ENCODE data around the gene CLCNKB.
"Not testable (repeated sequence)": the region's sequence is repeated elsewhere in the genome, so short reads cannot be mapped to it uniquely, and the experiment has no call there.

The CLCNKB gene

DNA sequence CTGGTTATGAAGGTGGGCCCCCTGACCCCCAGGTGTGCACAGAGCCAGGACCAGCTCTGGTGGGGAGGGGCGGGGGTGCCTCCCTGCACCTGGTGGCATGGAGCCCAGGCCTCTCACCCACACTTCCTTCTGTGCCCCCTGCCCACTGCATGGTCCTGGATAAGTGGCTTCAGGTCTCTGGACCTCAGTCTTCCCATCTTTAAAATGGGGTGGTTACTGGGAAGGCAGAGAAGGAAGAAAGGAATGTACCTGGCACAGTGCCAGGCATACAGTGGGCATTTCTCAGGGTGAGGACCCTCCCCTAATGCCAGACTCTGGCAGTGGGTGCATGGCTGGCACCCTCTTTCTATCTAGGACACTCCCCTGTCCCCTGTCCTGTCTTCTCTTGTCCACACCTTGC lies 14.3 kb upstream of the CLCNKB start:
- in situ Hi-C loops (cut with HindIII; ENCODE audit: low sequenced_read_pairs), result no loop called here

DNA sequence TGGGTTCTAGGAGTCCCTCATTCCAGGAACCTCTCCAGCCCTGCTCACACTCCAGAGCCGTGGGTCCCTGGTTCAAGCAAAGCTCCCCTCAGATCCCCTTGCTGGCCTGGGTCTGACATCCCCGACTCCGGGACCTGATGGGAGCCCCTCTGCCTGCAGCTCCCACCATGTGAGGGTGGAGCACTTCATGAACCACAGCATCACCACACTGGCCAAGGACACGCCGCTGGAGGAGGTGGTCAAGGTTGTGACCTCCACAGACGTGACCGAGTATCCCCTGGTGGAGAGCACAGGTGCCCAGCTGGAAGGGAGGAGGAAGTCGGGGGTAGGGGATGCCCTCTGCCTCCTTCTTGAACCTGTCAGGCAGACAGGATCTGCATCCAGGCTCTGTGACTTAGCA lies 12.0 kb upstream of the CLCNKB start:
- in situ Hi-C loops (cut with HindIII; ENCODE audit: low sequenced_read_pairs), result no loop called here

DNA sequence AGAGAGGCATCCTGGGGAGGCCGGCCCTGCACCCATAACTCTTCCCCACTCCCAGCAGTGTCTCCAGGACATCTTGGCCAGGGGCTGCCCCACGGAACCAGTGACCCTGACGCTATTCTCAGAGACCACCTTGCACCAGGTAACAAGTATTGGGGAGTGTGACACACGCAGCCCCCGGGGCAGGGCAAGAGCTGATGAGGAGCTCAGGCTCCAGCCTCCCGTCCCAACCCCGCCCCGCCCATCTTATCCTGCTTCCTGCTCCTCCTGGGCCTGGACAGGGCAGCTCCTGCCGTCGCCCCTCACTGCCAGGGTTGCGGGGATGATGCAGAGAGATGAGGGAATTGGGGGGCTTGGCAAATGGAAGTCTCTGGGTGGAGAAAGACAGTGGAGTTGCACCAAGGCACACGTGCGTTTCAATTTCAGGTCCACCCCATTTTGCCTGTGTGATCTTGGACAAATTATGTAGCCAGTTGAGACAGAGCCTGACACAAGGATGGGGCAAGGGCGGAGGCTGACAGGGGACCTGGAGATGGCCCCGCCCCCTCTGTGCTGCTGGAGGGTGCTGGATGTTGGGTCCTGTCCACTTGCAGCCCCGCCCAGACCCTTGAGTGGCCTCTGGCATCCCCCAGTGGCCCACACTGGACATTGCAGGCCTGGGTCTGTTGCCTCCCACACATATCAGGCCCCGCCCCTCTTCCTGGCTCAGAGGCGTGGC lies 11.0 kb upstream of the CLCNKB start:
- in situ Hi-C loops (cut with HindIII; ENCODE audit: low sequenced_read_pairs), result no loop called here

DNA sequence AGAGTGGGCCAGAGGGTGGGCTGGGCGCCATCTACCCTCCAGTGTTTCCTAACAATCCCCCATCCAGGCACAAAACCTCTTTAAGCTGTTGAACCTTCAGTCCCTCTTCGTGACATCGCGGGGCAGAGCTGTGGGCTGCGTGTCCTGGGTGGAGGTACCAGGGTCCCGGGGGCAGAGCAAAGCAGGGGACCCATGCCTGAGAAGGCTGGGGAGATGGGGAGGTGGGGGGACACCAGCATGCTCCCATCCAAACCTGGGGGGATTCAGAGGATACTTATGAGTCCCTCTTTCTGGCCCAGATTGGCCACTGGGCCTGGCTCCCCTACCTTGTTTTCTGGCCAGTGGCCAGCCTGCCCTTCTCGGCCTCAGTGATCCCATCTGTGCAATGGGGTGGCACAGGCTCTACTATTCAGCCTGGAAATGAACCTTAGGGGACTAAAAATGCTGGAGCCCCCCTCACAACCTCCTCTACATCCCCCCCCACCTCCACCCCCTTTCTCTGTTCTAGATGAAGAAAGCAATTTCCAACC lies 10.4 kb upstream of the CLCNKB start:
- in situ Hi-C loops (cut with HindIII; ENCODE audit: low sequenced_read_pairs), result not testable (repeated sequence)

DNA sequence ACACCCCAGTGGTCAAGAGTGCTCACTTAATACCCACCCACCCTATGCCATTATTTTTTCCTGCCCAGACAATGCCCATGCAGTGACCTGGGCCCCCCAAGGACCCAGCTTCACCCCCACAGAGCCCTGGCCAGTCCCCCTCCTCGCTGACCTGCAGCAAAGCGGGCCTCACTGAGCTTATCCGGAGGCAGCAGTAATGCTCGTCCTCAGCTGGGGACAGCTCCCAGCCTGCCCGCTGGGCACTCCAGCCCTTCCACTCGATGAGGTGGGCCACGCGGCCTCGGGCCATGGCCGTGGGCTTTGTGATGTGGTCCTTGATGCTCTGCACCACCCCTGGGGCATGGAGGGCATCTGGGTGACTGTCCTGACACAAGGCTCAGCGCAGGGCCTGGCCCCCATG lies 7.1 kb upstream of the CLCNKB start:
- in situ Hi-C loops (cut with HindIII; ENCODE audit: low sequenced_read_pairs), result not testable (repeated sequence)

DNA sequence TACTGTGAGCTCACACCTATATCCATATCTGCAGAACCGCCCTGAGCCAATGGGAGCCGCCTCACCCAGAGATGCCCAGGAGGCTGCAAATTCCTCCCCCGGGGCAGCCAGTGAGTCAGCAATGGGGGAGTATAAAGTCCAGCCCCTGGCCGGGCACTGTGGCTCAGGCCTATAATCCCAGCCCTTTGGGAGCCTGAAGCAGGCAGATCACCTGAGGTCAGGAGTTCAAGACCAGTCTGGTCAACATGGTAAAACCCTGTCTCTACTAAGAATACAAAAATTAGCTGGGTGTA lies 5.0 kb upstream of the CLCNKB start:
- in situ Hi-C loops (cut with HindIII; ENCODE audit: low sequenced_read_pairs), result no loop called here

DNA sequence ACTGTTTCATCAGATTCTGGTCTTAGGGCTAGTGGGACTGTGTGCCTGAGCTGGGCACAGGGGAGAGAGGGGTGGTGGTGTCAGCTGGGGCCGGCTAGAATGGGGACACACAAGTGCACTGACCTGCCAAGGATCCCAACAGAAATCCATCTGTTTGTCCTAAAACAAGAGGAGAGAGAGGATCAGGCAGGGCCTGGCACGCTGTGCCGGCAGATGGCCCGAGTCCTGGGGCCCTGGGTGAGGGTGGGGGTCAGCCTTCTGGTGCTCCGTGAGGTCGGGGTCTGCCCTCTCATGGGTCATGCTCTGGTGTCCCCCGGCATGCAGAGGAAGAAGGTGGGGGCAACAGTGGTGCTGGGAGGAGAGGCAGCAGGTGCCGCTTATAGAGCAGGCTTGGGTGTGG lies 3.7 kb upstream of the CLCNKB start:
- in situ Hi-C loops (cut with HindIII; ENCODE audit: low sequenced_read_pairs), result not testable (repeated sequence)

DNA sequence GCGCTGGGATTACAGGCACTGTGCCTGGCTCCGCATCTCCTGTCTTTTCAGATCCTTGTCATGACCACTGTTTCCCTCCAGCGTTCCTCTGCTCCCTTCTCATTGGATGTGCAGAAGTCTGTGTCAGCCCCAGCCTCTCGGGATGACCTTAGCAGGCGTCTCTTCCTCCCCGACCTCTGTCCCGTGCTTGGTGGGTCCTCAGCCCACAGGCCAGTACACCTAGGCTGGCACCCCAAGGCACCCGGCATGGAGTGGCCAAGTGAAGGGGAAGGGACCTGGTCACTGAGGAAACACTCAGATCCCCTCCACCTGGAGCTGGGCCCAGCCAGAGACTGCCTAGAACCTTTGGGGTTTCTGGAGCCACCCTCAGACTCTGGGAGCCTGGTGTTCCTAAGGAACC lies 2.4 kb upstream of the CLCNKB start:
- in situ Hi-C loops (cut with HindIII; ENCODE audit: low sequenced_read_pairs), result no loop called here

DNA sequence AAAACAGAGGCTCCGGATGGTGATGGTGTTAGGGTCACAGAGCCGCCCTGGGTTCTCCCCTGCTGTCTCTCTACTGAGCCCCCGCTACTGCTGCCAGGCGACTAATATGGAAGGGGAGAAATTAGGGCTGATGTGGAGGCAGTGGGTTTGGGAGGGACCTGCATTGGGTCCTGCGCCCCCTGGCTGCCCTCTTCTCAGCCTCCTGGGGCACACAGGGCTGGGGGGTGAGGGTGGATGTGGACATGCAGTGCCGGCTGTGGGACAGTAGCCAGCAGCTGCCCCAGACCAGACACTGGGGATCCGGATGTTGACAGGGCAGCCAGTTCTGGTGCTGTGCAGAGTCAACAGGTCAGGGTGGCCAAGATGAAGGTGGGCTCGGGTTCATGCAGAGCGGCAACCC lies 1.5 kb upstream of the CLCNKB start:
- in situ Hi-C loops (cut with HindIII; ENCODE audit: low sequenced_read_pairs), result no loop called here

DNA sequence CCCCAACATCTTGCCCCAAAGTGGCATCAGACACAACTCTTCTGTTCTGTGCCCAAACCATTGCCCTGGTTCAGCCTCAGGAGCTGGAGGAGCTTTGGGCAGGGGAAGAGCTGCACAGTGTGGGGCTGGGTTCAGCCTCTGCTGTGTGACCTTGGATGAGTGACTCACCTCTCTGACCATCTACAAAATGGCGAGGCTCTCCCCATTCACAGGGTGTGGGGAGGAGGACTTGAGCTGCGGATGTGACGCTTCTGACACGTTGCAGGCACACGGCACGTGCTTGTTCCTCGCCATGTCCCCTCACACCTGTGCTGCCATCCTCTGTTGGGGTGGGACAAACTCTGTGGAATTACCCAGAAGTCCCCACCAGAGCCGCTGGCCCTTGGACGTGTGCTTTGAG lies 928 bp upstream of the CLCNKB start:
- in situ Hi-C loops (cut with HindIII; ENCODE audit: low sequenced_read_pairs), result not testable (repeated sequence)

DNA sequence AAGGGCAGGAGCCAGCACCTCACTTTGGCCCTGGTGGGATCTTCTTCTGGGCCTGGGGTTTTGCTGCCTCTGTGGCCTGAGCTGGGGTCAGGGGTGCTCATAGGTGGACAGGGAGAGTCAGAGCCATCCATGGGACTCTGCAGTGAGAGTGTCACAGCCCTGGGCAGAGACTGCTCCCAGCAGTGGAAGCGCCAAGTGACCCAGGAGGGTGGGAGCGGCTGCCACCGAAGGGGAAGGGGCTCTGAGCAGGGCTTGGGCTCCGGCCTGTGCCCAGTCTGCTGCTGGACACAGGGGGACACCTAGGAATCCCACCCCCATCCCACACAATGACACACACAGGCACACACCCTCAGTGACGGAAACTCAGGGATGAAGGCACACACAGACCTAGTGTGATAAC lies 368 bp downstream of the CLCNKB start:
- in situ Hi-C loops (cut with HindIII; ENCODE audit: low sequenced_read_pairs), result no loop called here

DNA sequence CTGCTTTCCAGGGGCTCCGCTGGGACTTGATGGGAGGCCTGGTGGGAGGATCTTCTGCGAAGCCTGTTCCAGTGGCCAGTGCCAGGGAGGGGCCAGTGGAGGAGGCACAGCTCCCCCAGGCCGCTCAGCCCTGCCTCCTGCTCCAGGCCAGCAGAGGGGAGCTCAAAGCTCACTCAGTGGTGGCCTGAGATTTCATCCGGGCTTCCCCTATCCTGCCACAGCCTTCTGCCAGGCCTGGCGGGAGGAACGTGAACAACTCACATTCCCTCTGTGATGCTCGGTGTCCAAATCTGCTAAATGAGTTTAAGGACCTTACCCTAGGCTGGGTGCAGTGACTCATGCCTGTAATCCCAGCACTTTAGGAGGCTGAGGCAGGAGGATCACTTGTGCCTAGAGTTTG lies 3.3 kb downstream of the CLCNKB start:
- in situ Hi-C loops (cut with HindIII; ENCODE audit: low sequenced_read_pairs), result no loop called here

DNA sequence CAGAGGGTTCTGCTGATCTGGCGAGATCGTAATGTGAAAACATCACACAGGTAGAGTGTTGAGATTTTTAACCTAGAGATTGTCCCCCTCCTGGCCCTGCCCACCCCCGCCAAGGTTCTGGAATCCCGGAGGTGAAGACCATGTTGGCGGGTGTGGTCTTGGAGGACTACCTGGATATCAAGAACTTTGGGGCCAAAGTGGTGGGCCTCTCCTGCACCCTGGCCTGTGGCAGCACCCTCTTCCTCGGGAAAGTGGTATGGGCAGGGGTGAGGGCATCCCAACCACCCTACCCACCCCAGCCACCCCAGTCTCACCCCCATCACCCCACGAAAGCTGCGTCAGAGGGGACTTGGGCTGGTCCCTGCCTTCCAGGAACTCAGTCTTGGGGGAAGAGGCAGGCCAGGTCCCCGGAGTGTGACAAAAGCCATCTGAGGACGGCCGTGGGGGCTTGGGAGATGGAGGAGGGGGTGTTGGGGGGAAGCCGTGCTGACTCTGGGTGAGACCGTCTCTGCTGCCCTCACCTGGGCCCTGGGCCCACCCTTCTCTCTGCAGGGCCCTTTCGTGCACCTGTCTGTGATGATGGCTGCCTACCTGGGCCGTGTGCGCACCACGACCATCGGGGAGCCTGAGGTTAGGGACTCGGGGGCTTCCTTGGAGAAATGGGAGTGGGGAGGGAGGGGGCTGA lies 4.4 kb downstream of the CLCNKB start:
- in situ Hi-C loops (cut with HindIII; ENCODE audit: low sequenced_read_pairs), result no loop called here

DNA sequence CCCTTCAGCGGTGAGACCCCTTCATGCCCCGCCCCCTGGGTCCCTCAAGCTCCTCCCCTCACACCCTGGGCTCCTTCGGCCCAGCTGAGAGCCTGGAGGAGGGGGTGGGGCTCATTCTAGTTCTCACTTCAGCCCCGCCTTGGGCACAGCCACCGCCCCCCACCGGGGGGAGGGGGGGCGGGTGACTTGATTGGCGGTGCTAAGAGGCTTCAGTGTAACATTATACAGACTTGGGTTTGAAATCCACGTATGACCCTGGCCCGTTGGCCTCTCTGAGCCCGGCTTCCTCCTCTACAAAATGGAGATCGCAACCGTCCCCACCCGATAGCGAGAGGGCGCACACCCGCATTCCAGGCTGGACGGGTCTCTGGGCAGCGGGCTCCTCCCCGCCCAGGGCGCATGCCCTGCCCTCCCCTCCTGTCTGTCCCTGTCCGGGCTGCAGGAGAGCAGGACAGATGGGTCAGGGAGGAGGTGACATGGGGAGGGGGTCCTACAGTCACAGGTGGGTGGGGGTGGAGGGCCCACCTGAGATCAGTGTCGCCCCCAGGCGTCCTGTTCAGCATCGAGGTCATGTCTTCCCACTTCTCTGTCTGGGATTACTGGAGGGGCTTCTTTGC lies 5.1 kb downstream of the CLCNKB start:
- in situ Hi-C loops (cut with HindIII; ENCODE audit: low sequenced_read_pairs), result no loop called here

DNA sequence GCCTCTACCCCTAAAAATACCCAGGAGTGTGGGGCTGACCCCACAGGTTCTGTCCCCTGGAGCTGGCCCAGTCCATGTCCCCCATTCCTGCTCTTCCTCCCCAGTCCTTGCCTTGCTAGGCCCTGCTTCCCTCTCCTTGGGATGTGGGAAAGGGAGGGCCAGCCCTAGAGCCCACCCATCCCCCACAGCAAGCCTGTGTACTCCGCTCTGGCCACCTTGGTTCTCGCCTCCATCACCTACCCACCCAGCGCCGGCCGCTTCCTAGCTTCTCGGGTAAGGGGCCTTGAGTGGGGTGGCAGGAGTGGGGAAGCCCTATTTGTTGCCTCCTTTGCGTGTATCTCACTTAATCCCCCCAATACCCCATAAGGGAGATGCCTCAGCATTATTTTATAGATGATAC lies 6.7 kb downstream of the CLCNKB start:
- in situ Hi-C loops (cut with HindIII; ENCODE audit: low sequenced_read_pairs), result loop anchor here (25.0 kb wide), 1 partner anchor 187 kb away; the partner anchor contains the start of gene CPLANE2

DNA sequence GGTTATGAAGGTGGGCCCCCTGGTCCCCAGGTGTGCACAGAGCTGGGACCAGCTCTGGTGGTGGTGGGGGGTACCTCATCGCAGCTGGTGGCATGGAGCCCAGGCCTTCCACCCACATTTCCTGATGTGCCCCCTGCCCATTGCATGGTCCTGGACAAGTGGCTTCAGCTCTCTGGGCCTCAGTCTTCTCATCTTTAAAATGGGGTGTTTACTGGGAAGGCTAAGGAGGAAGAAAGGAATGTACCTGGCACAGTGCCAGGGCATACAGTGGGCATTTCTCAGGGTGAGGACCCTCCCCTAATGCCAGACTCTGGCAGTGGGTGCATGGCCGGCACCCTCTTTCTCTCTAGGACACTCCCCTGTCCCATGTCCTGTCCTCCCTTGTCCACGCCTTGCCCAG lies 7.5 kb downstream of the CLCNKB start:
- in situ Hi-C loops (cut with HindIII; ENCODE audit: low sequenced_read_pairs), result loop anchor here (25.0 kb wide), 1 partner anchor 186 kb away; the partner anchor contains the start of gene CPLANE2

DNA sequence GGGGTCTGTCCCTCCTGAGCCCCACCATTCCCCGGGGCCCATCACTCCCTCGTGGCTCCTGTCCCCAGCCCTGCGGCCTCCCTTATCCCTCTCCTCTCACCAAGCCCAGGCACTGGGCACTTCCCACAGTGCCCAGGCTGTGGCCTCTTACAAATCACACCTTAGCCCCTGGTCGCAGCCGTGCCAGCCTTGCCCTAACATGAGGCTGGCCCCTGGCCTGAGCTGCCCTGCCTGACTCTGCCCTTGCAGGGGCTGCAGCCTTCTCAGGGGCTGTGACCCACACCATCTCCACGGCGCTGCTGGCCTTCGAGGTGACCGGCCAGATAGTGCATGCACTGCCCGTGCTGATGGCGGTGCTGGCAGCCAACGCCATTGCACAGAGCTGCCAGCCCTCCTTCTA lies 8.4 kb downstream of the CLCNKB start:
- in situ Hi-C loops (cut with HindIII; ENCODE audit: low sequenced_read_pairs), result loop anchor here (25.0 kb wide), 1 partner anchor 185 kb away; the partner anchor contains the start of gene CPLANE2

DNA sequence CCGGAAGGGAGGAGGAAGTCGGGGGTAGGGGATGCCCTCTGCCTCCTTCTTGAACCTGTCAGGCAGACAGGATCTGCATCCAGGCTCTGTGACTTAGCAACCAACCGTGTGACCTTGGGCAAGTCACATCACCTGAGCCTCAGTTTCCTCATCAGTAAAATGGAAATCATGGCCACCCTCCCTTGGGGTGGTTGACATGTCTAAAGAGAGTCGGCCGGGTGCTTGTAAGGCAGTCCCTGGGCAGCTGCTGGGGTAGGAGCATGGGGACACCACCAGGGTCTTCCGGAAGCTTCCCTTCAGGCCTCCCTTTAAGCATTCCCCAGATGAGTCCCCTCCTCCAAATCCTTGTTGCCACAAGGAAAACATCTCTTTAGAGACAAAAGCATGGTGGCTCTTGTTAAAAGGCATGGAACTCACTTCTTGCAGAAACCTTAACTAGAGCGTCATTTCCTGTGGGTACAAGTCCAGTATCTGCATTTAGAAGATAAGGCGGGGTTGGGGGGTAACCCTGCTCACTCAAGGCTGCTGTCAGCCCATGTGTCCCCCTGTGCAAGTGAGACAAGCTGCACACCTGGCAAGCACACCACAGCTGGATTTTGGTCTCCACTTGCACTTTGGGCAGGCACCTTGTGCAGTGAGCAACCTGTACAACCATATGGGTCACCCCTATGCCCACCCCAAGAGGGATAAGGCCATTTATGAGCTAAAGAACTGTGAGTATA lies 10.4 kb downstream of the CLCNKB start:
- in situ Hi-C loops (cut with HindIII; ENCODE audit: low sequenced_read_pairs), result loop anchor here (25.0 kb wide), 1 partner anchor 183 kb away; the partner anchor contains the start of gene CPLANE2

DNA sequence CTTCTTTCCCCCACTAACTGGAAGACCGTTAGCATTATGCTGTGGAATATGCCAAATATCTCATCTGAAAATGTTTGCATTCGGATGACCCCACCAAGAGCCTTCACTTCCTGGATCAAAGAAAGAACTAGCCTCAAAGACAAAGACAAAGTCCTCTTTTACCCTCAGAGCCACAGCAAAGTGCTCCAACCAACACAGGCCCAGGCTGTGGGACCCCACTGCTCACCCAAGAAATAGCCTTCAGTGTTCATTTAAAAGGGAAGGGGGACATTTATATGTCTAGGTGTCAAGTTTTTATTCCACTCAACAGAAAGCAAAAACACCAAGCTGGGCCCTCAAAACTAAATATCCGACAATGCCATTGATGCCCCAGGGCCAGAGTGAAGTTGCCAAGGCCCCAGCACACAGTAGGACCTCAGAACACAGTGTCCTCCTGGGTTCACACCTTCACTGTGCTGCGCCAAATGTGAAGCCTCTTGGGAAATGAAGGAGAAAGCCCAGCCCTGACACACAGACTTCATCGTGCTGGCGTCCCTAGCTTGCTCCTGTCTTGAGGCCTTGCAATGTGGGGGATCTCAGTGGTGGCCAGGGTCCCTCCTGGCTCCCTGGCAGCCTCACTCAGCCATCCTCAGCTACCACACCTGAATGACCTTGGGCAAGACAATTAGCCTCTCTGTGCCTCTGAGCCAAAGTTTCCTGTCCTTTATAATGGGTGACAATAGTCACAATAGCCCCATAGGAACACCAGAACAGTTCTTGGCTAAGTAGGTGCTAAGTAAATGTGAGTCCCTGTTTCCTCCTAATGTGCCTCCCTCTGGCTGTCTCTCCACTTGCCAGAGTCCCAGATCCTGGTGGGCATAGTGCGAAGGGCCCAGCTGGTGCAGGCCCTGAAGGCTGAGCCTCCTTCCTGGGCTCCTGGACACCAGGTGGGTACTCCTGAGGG lies 11.3 kb downstream of the CLCNKB start:
- in situ Hi-C loops (cut with HindIII; ENCODE audit: low sequenced_read_pairs), result loop anchor here (25.0 kb wide), 1 partner anchor 182 kb away; the partner anchor contains the start of gene CPLANE2
